ENCODE data around the gene LMNTD1. TPM values are rescaled to one million over a fixed set of nuclear protein-coding genes. Genes with fewer than 3 reads are reported as not detected.

Gene LMNTD1
- total RNA-seq, 1 donor from 2014 or later, result not detected

DNA sequence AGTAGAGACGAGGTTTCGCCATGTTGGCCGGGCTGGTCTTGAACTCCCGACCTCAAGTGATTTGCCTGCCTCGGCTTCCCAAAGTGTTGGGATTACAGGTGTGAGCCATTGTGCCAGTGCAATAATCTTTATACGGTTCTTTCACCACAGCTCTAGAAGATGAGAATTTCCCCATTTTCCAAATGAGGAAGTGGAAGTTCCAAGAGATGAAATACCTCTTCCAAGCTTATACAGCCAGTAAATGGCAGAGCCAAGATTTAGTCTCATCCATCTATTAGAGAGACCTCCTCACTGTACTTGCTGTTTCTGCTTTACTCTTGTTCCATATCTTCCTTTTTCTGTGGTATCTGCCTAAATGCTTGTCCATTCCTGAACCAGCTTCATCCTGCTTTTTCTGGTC lies 3.1 kb upstream of the LMNTD1 start:
- Mint-ChIP-seq H3K9me3 (ENCODE audit: unreplicated experiment) (no peaks in the 10 kb centered on the region), H3K4me1 (ENCODE audit: unreplicated experiment) (no peaks in the 10 kb centered on the region), H3K27ac (ENCODE audit: unreplicated experiment) (no peak overlapping the region), H3K4me3 (ENCODE audit: unreplicated experiment) (no peak overlapping the region), H3K27me3 (ENCODE audit: unreplicated experiment) (no peaks in the 10 kb centered on the region), H3K36me3 (ENCODE audit: low read depth, unreplicated experiment) (no peaks in the 10 kb centered on the region)
- TF ChIP-seq, protein P1, sequence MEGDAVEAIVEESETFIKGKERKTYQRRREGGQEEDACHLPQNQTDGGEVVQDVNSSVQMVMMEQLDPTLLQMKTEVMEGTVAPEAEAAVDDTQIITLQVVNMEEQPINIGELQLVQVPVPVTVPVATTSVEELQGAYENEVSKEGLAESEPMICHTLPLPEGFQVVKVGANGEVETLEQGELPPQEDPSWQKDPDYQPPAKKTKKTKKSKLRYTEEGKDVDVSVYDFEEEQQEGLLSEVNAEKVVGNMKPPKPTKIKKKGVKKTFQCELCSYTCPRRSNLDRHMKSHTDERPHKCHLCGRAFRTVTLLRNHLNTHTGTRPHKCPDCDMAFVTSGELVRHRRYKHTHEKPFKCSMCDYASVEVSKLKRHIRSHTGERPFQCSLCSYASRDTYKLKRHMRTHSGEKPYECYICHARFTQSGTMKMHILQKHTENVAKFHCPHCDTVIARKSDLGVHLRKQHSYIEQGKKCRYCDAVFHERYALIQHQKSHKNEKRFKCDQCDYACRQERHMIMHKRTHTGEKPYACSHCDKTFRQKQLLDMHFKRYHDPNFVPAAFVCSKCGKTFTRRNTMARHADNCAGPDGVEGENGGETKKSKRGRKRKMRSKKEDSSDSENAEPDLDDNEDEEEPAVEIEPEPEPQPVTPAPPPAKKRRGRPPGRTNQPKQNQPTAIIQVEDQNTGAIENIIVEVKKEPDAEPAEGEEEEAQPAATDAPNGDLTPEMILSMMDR (IDR thresholded peaks at IDR 0.05; ENCODE audit: unreplicated experiment), result no peak
- DNase-seq (ENCODE audit: low spot score), result no peak

DNA sequence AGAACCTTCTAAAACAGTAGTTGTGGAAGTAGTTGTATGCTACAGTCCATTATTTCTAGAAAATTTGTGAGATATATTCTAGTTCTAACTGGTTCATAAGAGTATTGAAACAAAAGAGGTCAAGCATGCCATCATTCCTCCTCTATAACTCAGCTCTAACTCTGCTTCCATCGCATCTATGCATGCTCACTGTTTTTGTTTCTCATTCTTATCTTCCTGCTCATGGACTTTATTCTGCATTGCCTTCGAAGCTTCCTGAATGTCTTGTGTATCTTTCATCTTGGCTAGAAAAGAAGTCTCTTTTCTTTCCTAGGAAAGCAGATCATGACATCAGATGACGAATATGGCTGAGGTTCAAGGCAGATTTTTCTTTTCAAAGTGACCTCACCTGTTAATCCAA lies 402 bp downstream of the LMNTD1 start:
- TF ChIP-seq, protein P1 (IDR thresholded peaks at IDR 0.05; ENCODE audit: unreplicated experiment), result no peak
- no peaks in the 10 kb centered on the region for H3K36me3 Mint-ChIP-seq (ENCODE audit: low read depth, unreplicated experiment)
- DNase-seq (ENCODE audit: low spot score), result no peak
- H3K9me3 Mint-ChIP-seq (ENCODE audit: unreplicated experiment), result no peaks in the 10 kb centered on the region
- no peaks in the 10 kb centered on the region for H3K4me1 Mint-ChIP-seq (ENCODE audit: unreplicated experiment)
- H3K4me3 Mint-ChIP-seq (ENCODE audit: unreplicated experiment), result no peak overlapping the region
- H3K27ac Mint-ChIP-seq (ENCODE audit: unreplicated experiment), result no peak overlapping the region
- H3K27me3 Mint-ChIP-seq (ENCODE audit: unreplicated experiment), result no peaks in the 10 kb centered on the region

DNA sequence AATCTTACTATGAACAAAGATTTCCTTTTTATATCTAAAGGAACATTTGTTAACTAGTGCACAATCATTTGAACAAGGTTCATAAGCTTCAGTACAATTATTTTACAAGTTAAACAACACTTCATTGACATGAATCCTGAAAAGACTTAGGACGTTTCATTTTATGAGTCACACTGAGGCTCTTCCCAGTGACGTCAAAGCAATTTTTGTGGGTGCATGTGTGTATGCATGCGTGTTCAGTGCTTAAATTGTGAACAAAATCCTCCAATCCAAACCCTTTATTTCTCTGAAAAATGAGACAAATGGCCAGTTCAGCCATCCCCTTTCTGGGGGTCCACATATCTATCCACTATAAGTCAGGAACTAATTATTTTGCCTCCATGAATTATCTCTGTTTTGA lies 2.9 kb downstream of the LMNTD1 start:
- no peak overlapping the region for H3K4me3 Mint-ChIP-seq (ENCODE audit: unreplicated experiment)
- H3K27ac Mint-ChIP-seq (ENCODE audit: unreplicated experiment), result no peak overlapping the region
- no peaks in the 10 kb centered on the region for H3K36me3 Mint-ChIP-seq (ENCODE audit: low read depth, unreplicated experiment)

DNA sequence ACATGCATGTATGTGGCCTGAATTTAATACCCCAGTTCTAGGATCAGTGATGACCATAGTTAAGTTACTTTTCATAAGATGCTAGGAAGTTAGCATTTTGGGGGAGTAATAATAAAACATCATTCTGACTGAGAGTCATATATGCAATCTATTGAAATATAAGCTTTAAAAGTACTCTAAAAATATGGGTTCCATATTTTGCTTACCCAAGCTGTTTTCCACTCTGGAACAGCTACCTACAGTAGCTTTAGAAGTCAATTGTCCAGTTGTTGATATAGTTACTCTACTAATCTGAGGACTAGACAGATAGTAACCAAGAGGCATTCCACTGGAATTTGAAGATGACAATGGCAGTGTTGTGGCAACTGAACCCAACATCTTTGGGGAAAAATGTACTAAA lies 4.0 kb downstream of the LMNTD1 start:
- Mint-ChIP-seq H3K27me3 (ENCODE audit: unreplicated experiment) (no peaks in the 10 kb centered on the region), H3K9me3 (ENCODE audit: unreplicated experiment) (no peaks in the 10 kb centered on the region)

More for the DNA sequence above, 2.9 kb downstream of the LMNTD1 start:
- Mint-ChIP-seq H3K9me3 (ENCODE audit: unreplicated experiment) (no peaks in the 10 kb centered on the region), H3K4me1 (ENCODE audit: unreplicated experiment) (peaks cover 2% of the 10 kb centered on the region), H3K27me3 (ENCODE audit: unreplicated experiment) (no peaks in the 10 kb centered on the region)
- DNase-seq (ENCODE audit: low spot score), result no peak
- TF ChIP-seq, protein P1 (IDR thresholded peaks at IDR 0.05; ENCODE audit: unreplicated experiment), result no peak

DNA sequence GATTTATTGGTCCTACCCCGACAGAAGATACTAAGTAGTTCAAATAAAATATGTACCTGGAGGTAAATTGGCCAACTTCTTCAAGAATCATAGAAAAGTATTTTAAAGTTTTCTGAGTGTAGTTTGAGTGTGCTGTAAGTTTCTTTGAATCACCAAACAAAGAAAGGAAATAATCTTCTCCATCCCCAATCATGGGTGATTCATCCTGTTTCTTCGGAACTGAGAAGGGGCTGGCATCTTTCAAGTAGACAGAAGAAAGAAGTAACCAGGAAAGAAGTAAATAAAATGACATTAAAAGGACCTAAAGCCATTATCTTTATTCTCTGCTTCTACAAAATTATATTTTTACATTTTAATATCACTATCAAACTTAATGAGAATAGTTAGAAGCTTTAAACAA lies 6.8 kb downstream of the LMNTD1 start:
- no peak overlapping the region for H3K27ac Mint-ChIP-seq (ENCODE audit: unreplicated experiment)
- TF ChIP-seq, protein P1 (IDR thresholded peaks at IDR 0.05; ENCODE audit: unreplicated experiment), result no peak
- no peak for DNase-seq (ENCODE audit: low spot score)

More for the DNA sequence above, 4.0 kb downstream of the LMNTD1 start:
- no peak overlapping the region for H3K27ac Mint-ChIP-seq (ENCODE audit: unreplicated experiment)
- peaks cover 2% of the 10 kb centered on the region for H3K4me1 Mint-ChIP-seq (ENCODE audit: unreplicated experiment)
- H3K36me3 Mint-ChIP-seq (ENCODE audit: low read depth, unreplicated experiment), result no peaks in the 10 kb centered on the region
- no peak overlapping the region for H3K4me3 Mint-ChIP-seq (ENCODE audit: unreplicated experiment)
- no peak for DNase-seq (ENCODE audit: low spot score)
- TF ChIP-seq, protein P1 (IDR thresholded peaks at IDR 0.05; ENCODE audit: unreplicated experiment), result no peak

More for the DNA sequence above, 6.8 kb downstream of the LMNTD1 start:
- Mint-ChIP-seq H3K4me1 (ENCODE audit: unreplicated experiment) (peaks cover 2% of the 10 kb centered on the region), H3K27me3 (ENCODE audit: unreplicated experiment) (no peaks in the 10 kb centered on the region), H3K9me3 (ENCODE audit: unreplicated experiment) (no peaks in the 10 kb centered on the region), H3K4me3 (ENCODE audit: unreplicated experiment) (no peak overlapping the region), H3K36me3 (ENCODE audit: low read depth, unreplicated experiment) (no peaks in the 10 kb centered on the region)

All from endothelial cell (in vitro differentiated cells).